B cell (primary cell): ENCODE results near the gene ESCO1. TPM values are rescaled to one million over a fixed set of nuclear protein-coding genes. Genes with fewer than 3 reads are reported as not detected.

Source experiments
- ATAC-seq: fragments of 200-7000 bp; cut with Tn5 transposase; one replicate; pipeline ENCODE4 v1.10.0; 2021; ENCODE audit warnings: low read depth, mild to moderate bottlenecking, moderate number of reproducible peaks, moderate library complexity
- CTCF ChIA-PET: fragments of 350-600 bp; sonication (Branson Sonifier 250); formaldehyde crosslinking; loops from one replicate; lab custom pipeline; 2021; ENCODE audit warnings: antibody characterized with exemption, inconsistent platforms; lab: Charles Lee
- POLR2A ChIA-PET: fragments of 350-600 bp; sonication (Branson Sonifier 250); formaldehyde crosslinking; loops from one replicate; lab custom pipeline; 2021; ENCODE audit warnings: antibody characterized with exemption; lab: Charles Lee
- DNase-seq: peaks from one replicate; pipeline ENCODE4 v3.0.0; 2013
- H2AFZ ChIP-seq: 2 replicates; pipeline ENCODE4 v1.6.1; 2012; ENCODE audit warnings: mild to moderate bottlenecking, low read depth, low read length; ENCODE audit not compliant: insufficient read depth, poor library complexity, severe bottlenecking
- H3K27ac ChIP-seq, 2 donors: 1 replicate in 1 of 2; 2 replicates in 1 of 2; pipeline ENCODE4 v1.5.1; 2012 to 2013; ENCODE audit warnings: low read length in 2 of 2, mild to moderate bottlenecking in 2 of 2, moderate library complexity in 1 of 2
- H3K27me3 ChIP-seq, 4 experiments: fragments of 200-600 bp in 1 of 4; sonication (generic) in 1 of 4; replicated peaks in 1 of 4; 1 replicate in 2 of 4; 2 replicates in 2 of 4; pipeline versions ENCODE4 v1.6.1 to v1.7.0; 2013 to 2016; ENCODE audit warnings: low read length in 3 of 4, mild to moderate bottlenecking in 2 of 4, mixed read lengths in 1 of 4, moderate library complexity in 1 of 4; ENCODE audit not compliant: insufficient read depth in 4 of 4, control insufficient read depth in 3 of 4; ENCODE audit errors: control extremely low read depth in 1 of 4
- H3K36me3 ChIP-seq, 2 experiments: replicated peaks in 1 of 2; 1 replicate in 1 of 2; 2 replicates in 1 of 2; pipeline versions ENCODE4 v1.6.1 to v1.7.1; 2013; ENCODE audit warnings: low read length in 1 of 2; ENCODE audit not compliant: insufficient read depth in 2 of 2, control insufficient read depth in 1 of 2; ENCODE audit errors: control extremely low read depth in 1 of 2, extremely low read depth in 1 of 2
- H3K4me1 ChIP-seq, 2 donors: fragments of 200-600 bp in 1 of 2; sonication (generic) in 1 of 2; 1 replicate in 1 of 2; 2 replicates in 1 of 2; pipeline versions ENCODE4 v1.5.1 to v1.6.1; 2013 to 2017; ENCODE audit warnings: low read length in 2 of 2; ENCODE audit not compliant: control insufficient read depth in 2 of 2, insufficient read depth in 2 of 2
- H3K4me2 ChIP-seq: replicated peaks from 2 replicates; pipeline ENCODE3; 2012; ENCODE audit warnings: mild to moderate bottlenecking, low read depth, low read length; ENCODE audit not compliant: poor library complexity, severe bottlenecking
- H3K4me3 ChIP-seq, 5 experiments: fragments of 200-600 bp in 1 of 5; sonication (generic) in 1 of 5; 1 replicate in 3 of 5; 2 replicates in 2 of 5; pipeline versions ENCODE4 v1.5.1 to v1.7.0; 2011 to 2016; ENCODE audit warnings: low read length in 4 of 5, mild to moderate bottlenecking in 4 of 5, low read depth in 2 of 5, control low read depth in 1 of 5, moderate library complexity in 1 of 5; ENCODE audit not compliant: insufficient read depth in 1 of 5; ENCODE audit errors: control extremely low read depth in 1 of 5, extremely low read depth in 1 of 5
- H3K79me2 ChIP-seq: fragments of 200-600 bp; sonication (generic); one replicate; pipeline ENCODE4 v1.6.0; 2016; ENCODE audit warnings: low read length; ENCODE audit not compliant: control insufficient read depth, insufficient read depth
- H3K9ac ChIP-seq: fragments of 200-600 bp; sonication (generic); 2 replicates; pipeline ENCODE4 v1.6.1; 2017; ENCODE audit warnings: mild to moderate bottlenecking, low read length, moderate library complexity
- H3K9me3 ChIP-seq, 3 donors: one replicate each; pipeline versions ENCODE4 v1.6.1 to v1.7.1; 2013; ENCODE audit warnings: low read length in 2 of 3; ENCODE audit not compliant: control insufficient read depth in 2 of 3, insufficient read depth in 1 of 3; ENCODE audit errors: control extremely low read depth in 1 of 3
- H4K20me1 ChIP-seq: 2 replicates; pipeline ENCODE4 v1.6.0; 2012; ENCODE audit warnings: mild to moderate bottlenecking, low read length; ENCODE audit not compliant: insufficient read depth, control insufficient read depth, poor library complexity, severe bottlenecking
- H3K27ac Mint-ChIP-seq: one replicate; pipeline ENCODE4 v1.8.0; 2021; ENCODE audit warnings: mixed read lengths
- H3K27me3 Mint-ChIP-seq: one replicate; pipeline ENCODE4 v1.8.0; 2021; ENCODE audit warnings: mixed read lengths
- H3K4me1 Mint-ChIP-seq: one replicate; pipeline ENCODE4 v1.8.0; 2021; ENCODE audit warnings: mixed read lengths
- H3K4me3 Mint-ChIP-seq: one replicate; pipeline ENCODE4 v1.8.0; 2021; ENCODE audit warnings: mixed read lengths
- H3K9me3 Mint-ChIP-seq: one replicate; pipeline ENCODE4 v1.8.0; 2022; ENCODE audit warnings: mixed read lengths; ENCODE audit not compliant: insufficient read depth
- EZH2 ChIP-seq: IDR thresholded peaks from 2 replicates; pipeline ENCODE4 v1.6.1; 2012; ENCODE audit warnings: borderline replicate concordance, low read depth, mild to moderate bottlenecking, moderate library complexity, low read length; ENCODE audit not compliant: insufficient read depth, poor library complexity, severe bottlenecking
- WGBS: methylation state at CpG from one replicate; pipeline ENCODE4 v1.1.5; 2013; ENCODE audit warnings: missing lambda C conversion rate; ENCODE audit not compliant: insufficient coverage; 5-methylcytosine and 5-hydroxymethylcytosine counted together
- intact Hi-C: fragments of 100-400 bp; cut with micrococcal nuclease; formaldehyde crosslinking; loops from one replicate; pipeline ENCODE4 v1.10.0; 2022
- polyA plus RNA-seq: library from polyadenylated mRNA; depleted of rRNA; stranded (reverse); fragments of >200 nt; gene quantifications from 2 replicates; pipeline ENCODE4 v1.2.3, GENCODE V29; 2012
- total RNA-seq, 2 donors: library from RNA; stranded (reverse); fragments of 120-200 nt in 1 of 2; gene quantifications; 1 replicate in 1 of 2; 2 replicates in 1 of 2; pipeline versions ENCODE4 v1.2.3 to v1.2.4, GENCODE V29; 2013 to 2022
- TF ChIP-seq, protein P1 (sequence below): fragments of 200-600 bp; IDR thresholded peaks from one replicate; pipeline ENCODE4 v1.8.0; 2022; ENCODE audit warnings: antibody characterized with exemption, mild to moderate bottlenecking

ESCO1 gene
- total and polyA plus RNA-seq, 2 donors (not counting 1 experiment from before 2014, with no cell fraction given), result 8.5 to 30.0 TPM

- no peaks in the 10 kb centered on the region for H3K27me3 Mint-ChIP-seq
- Histone ChIP-seq H3K27ac (no peak overlapping the region), H4K20me1 (no peaks in the 10 kb centered on the region), H3K9ac (no peak overlapping the region), H3K4me1 (no peaks in the 10 kb centered on the region), H3K36me3 (no peaks in the 10 kb centered on the region), H3K4me3 (no peak overlapping the region), H3K27me3 (no peaks in the 10 kb centered on the region), H2AFZ (no peak overlapping the region), H3K9me3 (peaks cover 0 to 6% (median 0%) of the 10 kb centered on the region in 3 donors), H3K4me2 (no peak overlapping the region), H3K79me2 (no peaks in the 10 kb centered on the region)
- intact Hi-C loops, result no loop called here
- no peaks in the 10 kb centered on the region for H3K9me3 Mint-ChIP-seq
- TF ChIP-seq, protein P1, sequence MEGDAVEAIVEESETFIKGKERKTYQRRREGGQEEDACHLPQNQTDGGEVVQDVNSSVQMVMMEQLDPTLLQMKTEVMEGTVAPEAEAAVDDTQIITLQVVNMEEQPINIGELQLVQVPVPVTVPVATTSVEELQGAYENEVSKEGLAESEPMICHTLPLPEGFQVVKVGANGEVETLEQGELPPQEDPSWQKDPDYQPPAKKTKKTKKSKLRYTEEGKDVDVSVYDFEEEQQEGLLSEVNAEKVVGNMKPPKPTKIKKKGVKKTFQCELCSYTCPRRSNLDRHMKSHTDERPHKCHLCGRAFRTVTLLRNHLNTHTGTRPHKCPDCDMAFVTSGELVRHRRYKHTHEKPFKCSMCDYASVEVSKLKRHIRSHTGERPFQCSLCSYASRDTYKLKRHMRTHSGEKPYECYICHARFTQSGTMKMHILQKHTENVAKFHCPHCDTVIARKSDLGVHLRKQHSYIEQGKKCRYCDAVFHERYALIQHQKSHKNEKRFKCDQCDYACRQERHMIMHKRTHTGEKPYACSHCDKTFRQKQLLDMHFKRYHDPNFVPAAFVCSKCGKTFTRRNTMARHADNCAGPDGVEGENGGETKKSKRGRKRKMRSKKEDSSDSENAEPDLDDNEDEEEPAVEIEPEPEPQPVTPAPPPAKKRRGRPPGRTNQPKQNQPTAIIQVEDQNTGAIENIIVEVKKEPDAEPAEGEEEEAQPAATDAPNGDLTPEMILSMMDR, result no peak
- TF ChIP-seq EZH2, result no peak
- H3K4me3 Mint-ChIP-seq, result no peak overlapping the region
- no peak for ATAC-seq
- no peaks in the 10 kb centered on the region for H3K4me1 Mint-ChIP-seq
- ChIA-PET POLR2A (no interaction called here), CTCF (no interaction called here)
- H3K27ac Mint-ChIP-seq, result no peak overlapping the region
- 100% methylated on average over 6 of the region's 13 CpGs for WGBS
- DNase-seq, result no peak
Measured at GRCh38 chr18:21507913-21508701, 92.4 kb downstream of the ESCO1 start.

DNA sequence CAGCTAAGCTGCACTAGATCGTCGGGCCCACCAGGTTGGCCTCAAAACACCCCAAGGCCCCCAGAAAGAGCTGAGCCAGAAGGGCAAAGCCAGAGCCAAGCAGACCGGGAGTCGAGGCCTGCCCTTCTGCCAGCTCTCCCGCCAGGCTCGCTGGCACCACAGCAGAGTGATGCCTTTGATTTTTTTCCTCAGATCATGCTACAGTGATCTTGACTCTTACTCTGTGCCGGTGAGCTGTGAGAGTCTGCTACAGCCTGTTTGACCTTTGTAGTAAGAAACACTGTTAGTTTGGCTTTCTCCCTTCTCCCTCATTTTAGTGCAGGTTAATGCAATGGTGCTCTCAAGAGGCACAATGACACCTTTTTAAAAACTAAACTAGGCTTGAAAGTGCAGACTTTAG lies 97.8 kb downstream of the ESCO1 start:
- H3K36me3 ChIP-seq, result no peaks in the 10 kb centered on the region
- no peaks in the 10 kb centered on the region for H3K4me1 ChIP-seq
- no peak for DNase-seq
- no peak overlapping the region for H3K4me2 ChIP-seq
- no peaks in the 10 kb centered on the region for H3K27me3 Mint-ChIP-seq
- no peaks in the 10 kb centered on the region for H3K27me3 ChIP-seq
- intact Hi-C loops, result no loop called here
- H3K4me3 Mint-ChIP-seq, result no peak overlapping the region
- no peaks in the 10 kb centered on the region for H3K9me3 ChIP-seq
- no peaks in the 10 kb centered on the region for H3K79me2 ChIP-seq
- TF ChIP-seq, protein P1, result no peak
- TF ChIP-seq EZH2, result no peak
- H3K4me3 ChIP-seq, result no peak overlapping the region
- H3K27ac Mint-ChIP-seq, result no peak overlapping the region
- no peaks in the 10 kb centered on the region for H3K9me3 Mint-ChIP-seq
- no peaks in the 10 kb centered on the region for H4K20me1 ChIP-seq
- H3K27ac ChIP-seq, result no peak overlapping the region
- ChIA-PET POLR2A (no interaction called here), CTCF (interaction anchor here (0.6 kb wide), 1 partner anchor 15 kb away, joined by 3 read pairs; no protein-coding TSS in a partner anchor)
- H3K9ac ChIP-seq, result no peak overlapping the region
- no peak for ATAC-seq
- 99% methylated on average over 5 of the region's 7 CpGs for WGBS
- H3K4me1 Mint-ChIP-seq, result no peaks in the 10 kb centered on the region
- H2AFZ ChIP-seq, result no peak overlapping the region
